ENCODE data around the gene FLT4. TPM values are rescaled to one million over a fixed set of nuclear protein-coding genes. Genes with fewer than 3 reads are reported as not detected.

The FLT4 gene
- total and polyA plus RNA-seq, 7 donors = 1.7 to 7.3 (median 3.5) TPM

DNA sequence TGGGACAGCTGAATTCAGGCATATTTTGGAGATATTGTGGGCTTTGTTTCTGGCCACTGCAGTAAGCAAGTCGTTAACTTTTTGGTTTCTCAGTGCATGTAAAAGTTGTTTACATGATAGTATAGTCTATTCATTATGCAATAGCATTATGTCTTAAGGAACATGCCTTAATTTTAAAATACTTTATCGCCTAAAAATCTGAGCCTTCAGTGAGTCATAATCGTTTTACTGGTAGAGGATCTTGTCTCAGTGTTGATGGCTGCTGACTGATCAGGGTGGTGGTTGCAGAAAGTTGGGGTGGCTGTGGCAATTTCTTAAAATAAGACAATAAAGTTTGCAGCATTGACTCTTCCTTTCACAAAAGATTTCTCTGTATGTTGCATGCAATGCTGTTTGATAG is 63.2 kb downstream of the FLT4 start:
- ATAC-seq (no peak), DNase-seq (no peak)
- WGBS, 3 donors = 86 to 91% (median 87%) methylated on average over 3 of the region's 3 CpGs
- H3K27ac ChIP-seq = no peak overlapping the region
- peaks cover 4% of the 10 kb centered on the region for H3K4me1 ChIP-seq
- no peaks in the 10 kb centered on the region for H3K9me3 ChIP-seq
- H3K27me3 ChIP-seq (ENCODE audit: insufficient read depth in 3 of 3, low read length in 2 of 3) = peaks cover 0 to 21% (median 9%) of the 10 kb centered on the region in 3 donors
- no peak overlapping the region for H3K4me3 ChIP-seq
- intact Hi-C loops (cut with DNase I) = no loop called here
- H3K36me3 ChIP-seq (ENCODE audit: insufficient read depth in 1 of 2, low read depth in 1 of 2) = no peaks in the 10 kb centered on the region
- TF ChIP-seq, protein P1, sequence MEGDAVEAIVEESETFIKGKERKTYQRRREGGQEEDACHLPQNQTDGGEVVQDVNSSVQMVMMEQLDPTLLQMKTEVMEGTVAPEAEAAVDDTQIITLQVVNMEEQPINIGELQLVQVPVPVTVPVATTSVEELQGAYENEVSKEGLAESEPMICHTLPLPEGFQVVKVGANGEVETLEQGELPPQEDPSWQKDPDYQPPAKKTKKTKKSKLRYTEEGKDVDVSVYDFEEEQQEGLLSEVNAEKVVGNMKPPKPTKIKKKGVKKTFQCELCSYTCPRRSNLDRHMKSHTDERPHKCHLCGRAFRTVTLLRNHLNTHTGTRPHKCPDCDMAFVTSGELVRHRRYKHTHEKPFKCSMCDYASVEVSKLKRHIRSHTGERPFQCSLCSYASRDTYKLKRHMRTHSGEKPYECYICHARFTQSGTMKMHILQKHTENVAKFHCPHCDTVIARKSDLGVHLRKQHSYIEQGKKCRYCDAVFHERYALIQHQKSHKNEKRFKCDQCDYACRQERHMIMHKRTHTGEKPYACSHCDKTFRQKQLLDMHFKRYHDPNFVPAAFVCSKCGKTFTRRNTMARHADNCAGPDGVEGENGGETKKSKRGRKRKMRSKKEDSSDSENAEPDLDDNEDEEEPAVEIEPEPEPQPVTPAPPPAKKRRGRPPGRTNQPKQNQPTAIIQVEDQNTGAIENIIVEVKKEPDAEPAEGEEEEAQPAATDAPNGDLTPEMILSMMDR (IDR thresholded peaks at IDR 0.05) = no peak

DNA sequence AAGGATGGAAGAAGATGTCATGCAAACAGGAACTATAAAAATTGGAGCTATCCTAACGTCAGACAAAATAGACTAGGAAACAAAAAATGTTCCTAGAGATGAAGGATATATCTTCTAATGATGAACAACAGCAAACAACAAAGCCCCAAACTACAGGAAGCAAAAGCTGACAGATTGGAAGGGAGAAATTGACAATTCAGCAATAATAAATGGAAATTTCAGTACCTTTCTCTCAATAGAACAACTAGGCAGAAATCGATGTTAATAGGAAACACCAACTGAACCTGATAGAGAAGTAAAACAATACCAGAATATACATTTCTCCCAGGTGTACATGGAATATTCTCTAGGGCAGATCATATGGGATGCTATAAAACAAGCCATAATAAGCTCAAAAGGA is 65.7 kb downstream of the FLT4 start:
- peaks cover 0 to 5% (median 0%) of the 10 kb centered on the region in 3 donors for H3K27me3 ChIP-seq (ENCODE audit: insufficient read depth in 3 of 3, low read length in 2 of 3)
- no peaks in the 10 kb centered on the region for H3K36me3 ChIP-seq (ENCODE audit: insufficient read depth in 1 of 2, low read depth in 1 of 2)
- H3K27ac ChIP-seq = no peak overlapping the region
- DNase-seq (no peak), ATAC-seq (no peak)
- no peaks in the 10 kb centered on the region for H3K4me1 ChIP-seq
- H3K4me3 ChIP-seq = no peak overlapping the region
- intact Hi-C loops (cut with DNase I) = no loop called here
- TF ChIP-seq, protein P1 (IDR thresholded peaks at IDR 0.05) = no peak
- no peaks in the 10 kb centered on the region for H3K9me3 ChIP-seq
- WGBS, 3 donors = 63 to 70% (median 64%) methylated on average over 2 of the region's 2 CpGs

DNA sequence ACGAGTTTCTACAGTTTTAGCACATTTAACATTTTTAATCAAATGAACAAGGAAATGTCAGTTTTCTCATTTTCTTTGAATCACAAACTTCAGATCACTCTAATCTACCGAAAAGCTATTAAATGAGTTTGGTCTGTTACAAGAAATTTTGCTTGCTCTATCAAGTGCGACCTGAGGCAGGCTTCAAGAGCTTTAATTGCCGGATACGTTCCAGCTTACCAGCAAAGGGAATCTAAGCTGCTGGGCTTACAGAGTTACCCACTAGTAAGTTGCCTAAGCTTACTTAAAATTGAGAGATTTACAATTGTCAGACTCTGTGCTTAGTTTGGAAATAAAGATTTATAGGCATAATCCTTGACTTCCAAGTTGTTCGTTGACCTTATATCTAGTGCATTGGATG is 68.7 kb downstream of the FLT4 start:
- Histone ChIP-seq H3K4me3 (no peak overlapping the region), H3K27ac (no peak overlapping the region), H3K4me1 (no peaks in the 10 kb centered on the region), H3K9me3 (no peaks in the 10 kb centered on the region), H3K36me3 (ENCODE audit: insufficient read depth in 1 of 2, low read depth in 1 of 2) (peaks cover 4 to 23% of the 10 kb centered on the region in 2 donors), H3K27me3 (ENCODE audit: insufficient read depth in 3 of 3, low read length in 2 of 3) (no peaks in the 10 kb centered on the region)
- TF ChIP-seq, protein P1 (IDR thresholded peaks at IDR 0.05) = no peak
- ATAC-seq (no peak), DNase-seq (no peak)
- intact Hi-C loops (cut with DNase I) = no loop called here
- WGBS, 3 donors = 62 to 65% (median 65%) methylated on average over 6 of the region's 6 CpGs

DNA sequence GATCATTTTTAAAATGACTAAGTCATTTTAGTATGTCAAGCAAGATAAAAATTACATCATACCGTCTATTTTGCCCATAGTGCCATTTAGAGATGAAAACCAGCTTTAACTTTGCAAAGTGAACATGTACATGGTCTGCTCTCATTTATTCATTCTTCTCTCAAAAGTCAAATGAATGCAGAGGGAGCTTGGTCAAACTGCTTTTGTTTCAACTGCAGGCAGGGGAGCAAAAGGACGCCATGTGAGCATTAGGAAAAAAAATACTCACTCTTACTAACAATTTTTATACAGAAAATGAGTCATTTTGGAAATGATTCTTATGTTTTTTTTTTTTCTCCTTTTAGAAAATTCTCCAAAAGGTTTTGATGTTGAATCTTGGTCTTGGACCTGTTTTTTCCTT is 73.8 kb downstream of the FLT4 start:
- Histone ChIP-seq H3K4me1 (no peaks in the 10 kb centered on the region), H3K9me3 (no peaks in the 10 kb centered on the region), H3K4me3 (no peak overlapping the region), H3K36me3 (ENCODE audit: insufficient read depth in 1 of 2, low read depth in 1 of 2) (peaks cover 4 to 68% of the 10 kb centered on the region in 2 donors), H3K27ac (no peak overlapping the region), H3K27me3 (ENCODE audit: insufficient read depth in 3 of 3, low read length in 2 of 3) (no peaks in the 10 kb centered on the region)
- intact Hi-C loops (cut with DNase I) = no loop called here
- TF ChIP-seq, protein P1 (IDR thresholded peaks at IDR 0.05) = no peak
- 82 to 87% (median 85%) methylated on average over 2 of the region's 2 CpGs for WGBS, 3 donors
- DNase-seq (no peak), ATAC-seq (no peak)

DNA sequence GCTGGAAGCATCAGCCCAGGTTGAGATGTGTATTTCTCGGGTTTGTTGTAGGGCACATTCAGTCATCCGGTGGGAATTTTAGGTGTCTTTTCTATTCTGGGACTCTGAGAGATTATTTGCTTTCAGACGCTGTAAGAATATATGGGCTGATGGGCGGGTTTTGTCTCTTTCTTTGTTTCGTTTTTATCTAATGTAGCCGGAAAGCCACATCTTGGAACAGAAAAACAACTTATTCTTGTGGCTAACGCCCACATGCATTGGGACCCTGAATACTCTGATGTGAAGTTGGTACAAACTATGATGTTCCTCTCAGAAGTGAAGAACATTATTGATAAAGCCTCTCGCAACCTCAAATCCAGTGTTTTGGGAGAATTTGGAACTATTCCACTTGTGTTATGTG is 80.5 kb downstream of the FLT4 start:
- DNase-seq (no peak), ATAC-seq (no peak)
- H3K27ac ChIP-seq = no peak overlapping the region
- H3K4me3 ChIP-seq = no peak overlapping the region
- TF ChIP-seq, protein P1 (IDR thresholded peaks at IDR 0.05) = no peak
- no peaks in the 10 kb centered on the region for H3K27me3 ChIP-seq (ENCODE audit: insufficient read depth in 3 of 3, low read length in 2 of 3)
- WGBS, 3 donors = 82 to 84% (median 84%) methylated on average over 8 of the region's 8 CpGs
- intact Hi-C loops (cut with DNase I) = no loop called here
- H3K4me1 ChIP-seq = no peaks in the 10 kb centered on the region
- peaks cover 9 to 86% of the 10 kb centered on the region in 2 donors for H3K36me3 ChIP-seq (ENCODE audit: insufficient read depth in 1 of 2, low read depth in 1 of 2)
- no peaks in the 10 kb centered on the region for H3K9me3 ChIP-seq
